SK-N-SH treated with all-trans-retinoic acid at 6 μM for 48 hours (cell line): ENCODE data around the gene ARL6IP4.

Source experiments
- ESRRG ChIP-seq: fragments of 250-450 bp; sonication (Bioruptor Pico); IDR thresholded peaks from 2 replicates; pipeline ENCODE4 v1.6.1; 2021; ENCODE audit warnings: mild to moderate bottlenecking
- RARB ChIP-seq: fragments of 250-450 bp; sonication (Bioruptor Pico); IDR thresholded peaks from 2 replicates; pipeline ENCODE4 v1.8.0; 2021; ENCODE audit warnings: mild to moderate bottlenecking, moderate library complexity
- ZC3H10 ChIP-seq: fragments of 250-450 bp; sonication (Bioruptor Pico); IDR thresholded peaks from 2 replicates; pipeline ENCODE4 v1.5.1; 2021; ENCODE audit warnings: mild to moderate bottlenecking, moderate library complexity
- ZFP3 ChIP-seq: fragments of 250-450 bp; sonication (Bioruptor Pico); IDR thresholded peaks from 2 replicates; pipeline ENCODE4 v1.5.0; 2020; ENCODE audit warnings: mild to moderate bottlenecking, moderate library complexity
- ZFP30 ChIP-seq: fragments of 450-650 bp; formaldehyde crosslinking; IDR thresholded peaks from 2 replicates; pipeline ENCODE4 v1.5.0; 2022; ENCODE audit warnings: mild to moderate bottlenecking, moderate library complexity
- ZNF8 ChIP-seq: fragments of 450-650 bp; formaldehyde crosslinking; IDR thresholded peaks from 2 replicates; pipeline ENCODE4 v1.5.0; 2020; ENCODE audit warnings: mild to moderate bottlenecking, moderate library complexity
- TF ChIP-seq, protein P1 (sequence below): fragments of 250-450 bp; sonication (Bioruptor Pico); IDR thresholded peaks from 2 replicates; pipeline ENCODE4 v1.8.0; 2020; ENCODE audit warnings: mild to moderate bottlenecking, moderate library complexity, borderline replicate concordance
- TF ChIP-seq, protein P2 (sequence below): fragments of 250-450 bp; sonication (Bioruptor Pico); IDR thresholded peaks from 2 replicates; pipeline ENCODE4 v1.5.1; 2020; ENCODE audit warnings: low read depth, mild to moderate bottlenecking, moderate library complexity

DNA sequence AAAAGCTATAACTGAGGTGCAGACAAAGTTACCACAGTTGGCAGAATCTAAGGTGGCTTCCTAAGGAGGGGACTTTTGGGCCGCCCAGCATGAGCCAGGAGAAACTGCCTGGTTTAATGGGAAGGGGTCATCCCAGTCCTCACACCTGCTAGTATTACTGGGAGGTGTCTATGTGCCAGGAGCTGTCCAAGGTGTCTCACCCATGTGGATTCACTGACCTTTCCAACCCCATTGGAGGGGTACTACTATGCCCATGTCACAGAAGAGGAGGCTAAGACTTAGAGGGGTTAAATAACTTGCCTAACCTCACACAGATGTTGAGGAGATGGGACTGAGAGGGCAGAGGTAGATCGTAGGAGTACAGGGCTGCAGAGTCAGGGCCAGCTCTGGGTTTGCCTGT, 24.4 kb upstream of the ARL6IP4 start:
- TF ChIP-seq ZNF8 (CRISPR knock-in tag), result no peak
- no peak for TF ChIP-seq ZFP3
- TF ChIP-seq ZC3H10 (CRISPR knock-in tag), result no peak
- TF ChIP-seq, protein P1, sequence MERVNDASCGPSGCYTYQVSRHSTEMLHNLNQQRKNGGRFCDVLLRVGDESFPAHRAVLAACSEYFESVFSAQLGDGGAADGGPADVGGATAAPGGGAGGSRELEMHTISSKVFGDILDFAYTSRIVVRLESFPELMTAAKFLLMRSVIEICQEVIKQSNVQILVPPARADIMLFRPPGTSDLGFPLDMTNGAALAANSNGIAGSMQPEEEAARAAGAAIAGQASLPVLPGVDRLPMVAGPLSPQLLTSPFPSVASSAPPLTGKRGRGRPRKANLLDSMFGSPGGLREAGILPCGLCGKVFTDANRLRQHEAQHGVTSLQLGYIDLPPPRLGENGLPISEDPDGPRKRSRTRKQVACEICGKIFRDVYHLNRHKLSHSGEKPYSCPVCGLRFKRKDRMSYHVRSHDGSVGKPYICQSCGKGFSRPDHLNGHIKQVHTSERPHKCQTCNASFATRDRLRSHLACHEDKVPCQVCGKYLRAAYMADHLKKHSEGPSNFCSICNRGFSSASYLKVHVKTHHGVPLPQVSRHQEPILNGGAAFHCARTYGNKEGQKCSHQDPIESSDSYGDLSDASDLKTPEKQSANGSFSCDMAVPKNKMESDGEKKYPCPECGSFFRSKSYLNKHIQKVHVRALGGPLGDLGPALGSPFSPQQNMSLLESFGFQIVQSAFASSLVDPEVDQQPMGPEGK (CRISPR knock-in tag), result no peak
- TF ChIP-seq, protein P2, sequence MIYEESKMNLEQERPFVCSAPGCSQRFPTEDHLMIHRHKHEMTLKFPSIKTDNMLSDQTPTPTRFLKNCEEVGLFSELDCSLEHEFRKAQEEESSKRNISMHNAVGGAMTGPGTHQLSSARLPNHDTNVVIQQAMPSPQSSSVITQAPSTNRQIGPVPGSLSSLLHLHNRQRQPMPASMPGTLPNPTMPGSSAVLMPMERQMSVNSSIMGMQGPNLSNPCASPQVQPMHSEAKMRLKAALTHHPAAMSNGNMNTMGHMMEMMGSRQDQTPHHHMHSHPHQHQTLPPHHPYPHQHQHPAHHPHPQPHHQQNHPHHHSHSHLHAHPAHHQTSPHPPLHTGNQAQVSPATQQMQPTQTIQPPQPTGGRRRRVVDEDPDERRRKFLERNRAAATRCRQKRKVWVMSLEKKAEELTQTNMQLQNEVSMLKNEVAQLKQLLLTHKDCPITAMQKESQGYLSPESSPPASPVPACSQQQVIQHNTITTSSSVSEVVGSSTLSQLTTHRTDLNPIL (CRISPR knock-in tag), result no peak
- TF ChIP-seq ESRRG, result no peak
- no peak for TF ChIP-seq RARB (CRISPR knock-in tag)
- TF ChIP-seq ZFP30 (CRISPR knock-in tag), result no peak
